HEK293 (cell line): ENCODE data around the gene RASSF1.

ENCODE experiments used
- CTCF ChIA-PET: fragments of 350-600 bp; formaldehyde crosslinking; extraction: SDS; loops from one replicate; lab custom pipeline; 2021; ENCODE audit warnings: antibody characterized with exemption; lab: Yijun Ruan, JAX
- POLR2A ChIA-PET: fragments of 300-600 bp; formaldehyde crosslinking; extraction: SDS; loops from one replicate; lab custom pipeline; 2020; ENCODE audit warnings: antibody characterized with exemption, inconsistent platforms; lab: Yijun Ruan, JAX
- H3K27ac ChIP-seq: fragments of 200-500 bp; sonication (Bioruptor generic); 2 replicates; pipeline ENCODE4 v1.5.1; 2014; ENCODE audit warnings: low read depth, low read length, control low read depth, inconsistent platforms; ENCODE audit errors: extremely low read depth
- H3K36me3 ChIP-seq, 2 experiments: fragments of 200-500 bp in 1 of 2; sonication (Bioruptor generic) in 1 of 2; 1 replicate in 1 of 2; 2 replicates in 1 of 2; pipeline ENCODE4 v1.5.1; 2014 to 2017; ENCODE audit warnings: inconsistent platforms in 2 of 2, low read length in 2 of 2; ENCODE audit not compliant: control insufficient read depth in 2 of 2, insufficient read depth in 1 of 2
- H3K4me1 ChIP-seq: fragments of 200-500 bp; sonication (Bioruptor generic); 2 replicates; pipeline ENCODE4 v1.5.1; 2014; ENCODE audit warnings: mild to moderate bottlenecking, low read length, inconsistent platforms; ENCODE audit not compliant: control insufficient read depth, insufficient read depth
- H3K4me3 ChIP-seq: 2 replicates; pipeline ENCODE4 v1.5.1; 2011; ENCODE audit warnings: low read depth, mild to moderate bottlenecking, control low read depth, low read length, moderate library complexity
- H3K9me3 ChIP-seq: fragments of 200-500 bp; sonication (Bioruptor generic); 2 replicates; pipeline ENCODE4 v1.5.1; 2014; ENCODE audit warnings: low read depth, low read length, inconsistent platforms; ENCODE audit not compliant: control insufficient read depth, insufficient read depth
- AEBP2 ChIP-seq: fragments of 450-650 bp; formaldehyde crosslinking; IDR thresholded peaks from 2 replicates; pipeline ENCODE4 v1.5.1; 2016; ENCODE audit warnings: missing biosample characterization, missing genetic modification characterization, borderline replicate concordance
- EGR2 ChIP-seq: fragments of 450-650 bp; formaldehyde crosslinking; IDR thresholded peaks from 2 replicates; pipeline ENCODE4 v1.5.1; 2016; ENCODE audit warnings: low read depth, missing biosample characterization, missing genetic modification characterization
- PRDM1 ChIP-seq: fragments of 450-650 bp; formaldehyde crosslinking; IDR thresholded peaks from 2 replicates; pipeline ENCODE4; 2016; ENCODE audit warnings: missing biosample characterization, missing genetic modification characterization
- ZFHX2 ChIP-seq: fragments of 450-650 bp; formaldehyde crosslinking; conservative IDR thresholded peaks from 2 replicates; pipeline ENCODE4 v1.5.1; 2016; ENCODE audit warnings: missing biosample characterization, missing genetic modification characterization
- ZNF16 ChIP-seq: fragments of 450-650 bp; formaldehyde crosslinking; IDR thresholded peaks from 2 replicates; pipeline ENCODE4 v1.5.1; 2016; ENCODE audit warnings: low read depth, missing biosample characterization, missing genetic modification characterization
- ZNF350 ChIP-seq: fragments of 450-650 bp; formaldehyde crosslinking; IDR thresholded peaks from 2 replicates; pipeline ENCODE4 v1.5.0; 2017; ENCODE audit warnings: missing biosample characterization, mild to moderate bottlenecking, missing genetic modification characterization
- ZSCAN23 ChIP-seq: fragments of 450-650 bp; formaldehyde crosslinking; IDR thresholded peaks from 2 replicates; pipeline ENCODE4 v1.5.1; 2016; ENCODE audit warnings: missing biosample characterization, missing genetic modification characterization
- ZSCAN4 ChIP-seq: fragments of 450-650 bp; formaldehyde crosslinking; IDR thresholded peaks from 2 replicates; pipeline ENCODE4 v1.5.1; 2017; ENCODE audit warnings: missing biosample characterization, missing genetic modification characterization
- TF ChIP-seq, protein P1 (sequence below): fragments of 450-650 bp; formaldehyde crosslinking; optimal IDR thresholded peaks from 2 replicates; pipeline ENCODE3; 2016; ENCODE audit warnings: missing biosample characterization, mild to moderate bottlenecking, missing genetic modification characterization
- TF ChIP-seq, protein P2 (sequence below): fragments of 450-650 bp; formaldehyde crosslinking; IDR thresholded peaks from 2 replicates; pipeline ENCODE4 v1.5.1; 2016; ENCODE audit warnings: missing biosample characterization, missing genetic modification characterization
- TF ChIP-seq, protein P3 (sequence below): fragments of 450-650 bp; formaldehyde crosslinking; IDR thresholded peaks from 2 replicates; pipeline ENCODE4 v1.5.1; 2017; ENCODE audit warnings: missing biosample characterization, missing genetic modification characterization

The RASSF1 gene

DNA sequence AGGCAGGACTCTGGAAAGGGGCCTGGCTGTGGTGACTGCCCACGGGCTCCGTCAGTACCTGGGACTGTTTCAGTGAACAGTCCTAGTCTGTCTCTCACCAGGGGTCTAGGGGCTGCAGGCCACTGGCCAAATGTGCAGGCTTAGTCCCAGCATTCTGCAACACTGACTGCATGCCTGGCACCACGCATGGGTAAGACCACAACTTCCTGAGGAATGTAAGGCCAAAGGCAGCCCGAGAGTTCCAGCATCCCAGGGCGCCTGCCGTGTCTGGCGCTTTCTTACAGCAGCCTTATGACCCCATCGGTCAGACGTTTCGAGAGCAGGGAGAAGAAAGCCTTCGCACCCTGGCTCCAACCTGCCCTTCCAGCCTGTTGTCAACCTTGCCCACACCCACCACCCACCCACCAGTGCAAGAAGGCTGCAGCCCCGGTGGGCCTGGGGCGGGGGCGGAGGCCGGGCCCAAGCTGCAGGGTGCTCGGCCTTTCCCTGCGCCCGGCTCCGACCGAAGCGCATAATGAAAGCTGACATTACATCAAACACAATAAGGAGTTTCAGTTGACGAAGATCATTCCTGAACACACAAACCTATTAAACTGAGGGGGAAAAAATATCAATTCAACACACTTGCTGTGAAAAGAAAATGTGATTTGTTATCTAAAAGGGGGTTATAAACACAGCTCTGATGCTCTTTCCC lies 48.2 kb upstream of the RASSF1 start:
- TF ChIP-seq EGR2 (tag by site-specific recombination) (peak; percentile 61), ZNF350 (tag by site-specific recombination) (no peak), ZFHX2 (tag by site-specific recombination) (peak; percentile 67)
- H3K4me3 ChIP-seq, result no peak overlapping the region
- POLR2A ChIA-PET, result no interaction called here
- no peaks in the 10 kb centered on the region for H3K4me1 ChIP-seq
- H3K27ac ChIP-seq, result no peak overlapping the region
- H3K9me3 ChIP-seq, result no peaks in the 10 kb centered on the region
- H3K36me3 ChIP-seq, result no peaks in the 10 kb centered on the region
- CTCF ChIA-PET, result interaction anchor here (0.6 to 0.8 kb wide), 2 partner anchors 13 to 81 kb away, joined by 3 read pairs; no protein-coding TSS in a partner anchor

DNA sequence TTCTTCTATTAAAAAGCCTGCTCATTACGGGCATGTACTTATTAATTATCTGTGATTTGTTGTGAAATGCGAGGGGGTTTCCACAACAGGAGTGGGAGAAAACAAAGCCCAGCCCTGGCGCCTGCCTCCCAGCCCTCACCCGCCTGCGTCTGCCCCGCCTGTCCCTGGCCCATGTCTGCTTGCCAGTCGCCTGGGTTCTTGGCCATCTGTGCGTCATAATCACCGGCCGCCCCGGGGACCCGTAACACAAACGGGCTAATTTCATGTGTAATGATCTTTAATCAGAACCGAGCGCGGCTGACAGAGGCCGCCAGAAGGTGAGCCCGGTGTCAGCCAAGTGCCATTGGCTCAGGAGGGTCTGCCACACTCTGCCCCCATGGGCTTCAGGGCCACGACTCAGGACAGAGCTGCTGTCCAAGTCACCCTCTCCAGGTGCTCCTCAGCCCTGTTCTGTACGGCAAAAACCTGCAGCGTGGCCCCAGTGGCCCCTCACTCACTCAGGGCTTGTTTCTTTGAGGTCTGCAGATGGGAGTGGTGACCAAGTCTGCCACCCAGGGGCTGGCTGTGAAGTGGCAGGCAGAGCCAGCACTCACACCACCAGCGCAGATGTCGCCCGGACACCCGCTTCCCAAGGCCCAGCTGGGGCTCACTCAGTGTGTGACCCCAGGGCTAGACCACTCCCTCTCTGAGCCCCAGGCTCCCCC lies 47.5 kb upstream of the RASSF1 start:
- no peaks in the 10 kb centered on the region for H3K4me1 ChIP-seq
- TF ChIP-seq, protein P1, sequence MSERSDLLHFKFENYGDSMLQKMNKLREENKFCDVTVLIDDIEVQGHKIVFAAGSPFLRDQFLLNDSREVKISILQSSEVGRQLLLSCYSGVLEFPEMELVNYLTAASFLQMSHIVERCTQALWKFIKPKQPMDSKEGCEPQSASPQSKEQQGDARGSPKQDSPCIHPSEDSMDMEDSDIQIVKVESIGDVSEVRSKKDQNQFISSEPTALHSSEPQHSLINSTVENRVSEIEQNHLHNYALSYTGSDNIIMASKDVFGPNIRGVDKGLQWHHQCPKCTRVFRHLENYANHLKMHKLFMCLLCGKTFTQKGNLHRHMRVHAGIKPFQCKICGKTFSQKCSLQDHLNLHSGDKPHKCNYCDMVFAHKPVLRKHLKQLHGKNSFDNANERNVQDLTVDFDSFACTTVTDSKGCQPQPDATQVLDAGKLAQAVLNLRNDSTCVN, result no peak
- TF ChIP-seq, protein P2, sequence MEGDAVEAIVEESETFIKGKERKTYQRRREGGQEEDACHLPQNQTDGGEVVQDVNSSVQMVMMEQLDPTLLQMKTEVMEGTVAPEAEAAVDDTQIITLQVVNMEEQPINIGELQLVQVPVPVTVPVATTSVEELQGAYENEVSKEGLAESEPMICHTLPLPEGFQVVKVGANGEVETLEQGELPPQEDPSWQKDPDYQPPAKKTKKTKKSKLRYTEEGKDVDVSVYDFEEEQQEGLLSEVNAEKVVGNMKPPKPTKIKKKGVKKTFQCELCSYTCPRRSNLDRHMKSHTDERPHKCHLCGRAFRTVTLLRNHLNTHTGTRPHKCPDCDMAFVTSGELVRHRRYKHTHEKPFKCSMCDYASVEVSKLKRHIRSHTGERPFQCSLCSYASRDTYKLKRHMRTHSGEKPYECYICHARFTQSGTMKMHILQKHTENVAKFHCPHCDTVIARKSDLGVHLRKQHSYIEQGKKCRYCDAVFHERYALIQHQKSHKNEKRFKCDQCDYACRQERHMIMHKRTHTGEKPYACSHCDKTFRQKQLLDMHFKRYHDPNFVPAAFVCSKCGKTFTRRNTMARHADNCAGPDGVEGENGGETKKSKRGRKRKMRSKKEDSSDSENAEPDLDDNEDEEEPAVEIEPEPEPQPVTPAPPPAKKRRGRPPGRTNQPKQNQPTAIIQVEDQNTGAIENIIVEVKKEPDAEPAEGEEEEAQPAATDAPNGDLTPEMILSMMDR, result peak; percentile 30; the same call in 1 of the 2 replicates
- ChIA-PET CTCF (interaction anchor here (0.6 kb wide), 2 partner anchors 81 kb away, joined by 3 read pairs; no protein-coding TSS in a partner anchor), POLR2A (no interaction called here)
- H3K27ac ChIP-seq, result no peak overlapping the region
- no peak overlapping the region for H3K4me3 ChIP-seq
- no peaks in the 10 kb centered on the region for H3K9me3 ChIP-seq
- no peaks in the 10 kb centered on the region for H3K36me3 ChIP-seq

DNA sequence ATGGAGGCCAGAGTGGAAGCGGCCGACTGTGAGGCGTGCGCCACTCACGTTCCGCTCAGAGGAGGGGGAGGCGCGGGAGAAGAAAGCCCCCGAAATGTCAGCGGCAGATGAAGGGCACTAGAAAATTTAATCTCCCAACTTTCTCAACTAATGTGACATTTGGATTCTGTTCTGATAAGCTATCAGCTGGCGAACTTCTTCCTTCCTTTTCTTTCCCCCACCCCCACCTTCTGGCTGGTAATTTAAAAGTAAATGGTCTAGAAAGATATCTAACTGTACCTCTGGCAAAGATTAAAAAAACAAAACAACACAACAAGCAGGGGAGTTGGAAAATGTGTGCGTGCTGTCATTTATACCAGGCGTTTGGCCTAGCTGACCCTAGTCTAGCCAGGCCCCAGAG lies 45.1 kb upstream of the RASSF1 start:
- ChIA-PET CTCF (interaction anchor here (0.7 to 1.7 kb wide), 2 partner anchors 50 to 87 kb away, joined by 4 to 5 read pairs; no protein-coding TSS in a partner anchor), POLR2A (no interaction called here)
- Histone ChIP-seq H3K4me3 (no peak overlapping the region), H3K36me3 (no peaks in the 10 kb centered on the region), H3K4me1 (no peaks in the 10 kb centered on the region), H3K27ac (no peak overlapping the region), H3K9me3 (no peaks in the 10 kb centered on the region)
- no peak for TF ChIP-seq PRDM1 (tag by site-specific recombination)
- TF ChIP-seq ZNF16, result no peak
- no peak for TF ChIP-seq ZSCAN23 (tag by site-specific recombination)
- no peak for TF ChIP-seq AEBP2 (tag by site-specific recombination)
- TF ChIP-seq, protein P3, sequence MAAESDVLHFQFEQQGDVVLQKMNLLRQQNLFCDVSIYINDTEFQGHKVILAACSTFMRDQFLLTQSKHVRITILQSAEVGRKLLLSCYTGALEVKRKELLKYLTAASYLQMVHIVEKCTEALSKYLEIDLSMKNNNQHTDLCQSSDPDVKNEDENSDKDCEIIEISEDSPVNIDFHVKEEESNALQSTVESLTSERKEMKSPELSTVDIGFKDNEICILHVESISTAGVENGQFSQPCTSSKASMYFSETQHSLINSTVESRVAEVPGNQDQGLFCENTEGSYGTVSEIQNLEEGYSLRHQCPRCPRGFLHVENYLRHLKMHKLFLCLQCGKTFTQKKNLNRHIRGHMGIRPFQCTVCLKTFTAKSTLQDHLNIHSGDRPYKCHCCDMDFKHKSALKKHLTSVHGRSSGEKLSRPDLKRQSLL (tag by site-specific recombination), result no peak
- no peak for TF ChIP-seq ZSCAN4 (tag by site-specific recombination)
